Measurements from ENCODE around the gene IQSEC1. TPM values are rescaled to one million over a fixed set of nuclear protein-coding genes. Genes with fewer than 3 reads are reported as not detected.

IQSEC1 gene
- total and polyA plus RNA-seq, 7 experiments from 2014 or later: 21.1 to 163 (median 70.2) TPM

DNA sequence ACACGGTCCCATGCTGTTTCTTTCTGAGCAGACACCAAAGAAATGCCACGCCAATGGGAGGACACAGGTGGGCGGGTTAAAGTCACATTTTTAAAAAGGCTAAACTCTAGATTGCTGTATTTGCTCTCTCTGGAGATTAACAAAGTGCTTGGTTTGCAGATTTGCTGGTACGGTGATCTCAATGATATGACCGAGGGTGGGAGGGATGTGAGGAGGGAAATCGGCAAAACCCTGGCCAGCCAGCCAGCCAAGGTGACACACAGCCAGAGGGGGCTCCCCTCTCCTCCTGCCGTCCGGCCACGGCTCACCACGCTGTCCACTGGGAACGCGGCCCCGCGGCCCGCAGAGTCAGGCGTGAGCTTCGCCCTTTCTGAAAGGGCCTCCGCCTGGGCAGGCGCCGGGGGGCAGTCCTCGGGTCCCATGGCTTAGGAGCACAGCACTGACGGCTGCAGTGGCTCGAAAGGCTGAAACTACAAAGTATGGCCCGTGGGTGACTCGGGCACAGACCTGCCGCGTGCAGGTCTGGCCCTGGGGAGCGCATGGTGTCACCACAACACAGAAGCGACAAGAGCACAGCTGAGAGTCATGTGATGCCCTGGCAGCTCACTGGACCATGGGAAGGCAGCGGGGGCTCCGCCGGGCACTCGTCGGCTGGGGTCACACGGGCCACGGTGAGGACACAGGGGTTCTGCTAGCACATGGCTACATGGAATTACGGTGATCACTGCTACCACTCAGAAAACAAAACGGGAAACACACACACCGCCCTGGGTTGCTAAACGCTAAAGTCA lies 174.1 kb downstream of the IQSEC1 start:
- Mint-ChIP-seq H3K27me3 (no peaks in the 10 kb centered on the region), H3K9me3 (peaks cover 0 to 2% (median 0%) of the 10 kb centered on the region in 11 donors), H3K4me1 (peaks cover 0 to 8% (median 5%) of the 10 kb centered on the region in 7 donors), H3K27ac (peak overlapping the region in 2 of 9 donors; percentile 22 to 31), H3K4me3 (no peak overlapping the region), H3K36me3 (peaks cover 3 to 15% (median 8%) of the 10 kb centered on the region in 5 donors)
- Histone ChIP-seq H3K4me1 (ENCODE audit: control insufficient read depth in 2 of 2, insufficient read depth in 2 of 2, low read length in 2 of 2) (no peaks in the 10 kb centered on the region), H3K9me3 (ENCODE audit: control insufficient read depth in 2 of 3, low read length in 3 of 3) (no peaks in the 10 kb centered on the region), H3K27me3 (ENCODE audit: control insufficient read depth in 2 of 2, insufficient read depth in 2 of 2, low read length in 2 of 2) (no peaks in the 10 kb centered on the region), H3K4me3 (ENCODE audit: low read length) (no peak overlapping the region), H3K27ac (ENCODE audit: low read depth, low read length) (no peak overlapping the region), H3K36me3 (ENCODE audit: control insufficient read depth in 2 of 3, insufficient read depth in 3 of 3, low read length in 3 of 3) (peaks cover 0 to 52% (median 5%) of the 10 kb centered on the region in 3 experiments)
- CTCF ChIA-PET: interaction anchor here (0.8 kb wide), 1 partner anchor 12 kb away, joined by 5 read pairs; no protein-coding TSS in a partner anchor
- intact Hi-C loops (cut with micrococcal nuclease): no loop called here
- POLR2A ChIA-PET: interaction anchor here (0.6 to 1.1 kb wide), 2 partner anchors 17 to 82 kb away, joined by 3 read pairs; no protein-coding TSS in a partner anchor
- DNase-seq: no peak
- no peak for ATAC-seq

DNA sequence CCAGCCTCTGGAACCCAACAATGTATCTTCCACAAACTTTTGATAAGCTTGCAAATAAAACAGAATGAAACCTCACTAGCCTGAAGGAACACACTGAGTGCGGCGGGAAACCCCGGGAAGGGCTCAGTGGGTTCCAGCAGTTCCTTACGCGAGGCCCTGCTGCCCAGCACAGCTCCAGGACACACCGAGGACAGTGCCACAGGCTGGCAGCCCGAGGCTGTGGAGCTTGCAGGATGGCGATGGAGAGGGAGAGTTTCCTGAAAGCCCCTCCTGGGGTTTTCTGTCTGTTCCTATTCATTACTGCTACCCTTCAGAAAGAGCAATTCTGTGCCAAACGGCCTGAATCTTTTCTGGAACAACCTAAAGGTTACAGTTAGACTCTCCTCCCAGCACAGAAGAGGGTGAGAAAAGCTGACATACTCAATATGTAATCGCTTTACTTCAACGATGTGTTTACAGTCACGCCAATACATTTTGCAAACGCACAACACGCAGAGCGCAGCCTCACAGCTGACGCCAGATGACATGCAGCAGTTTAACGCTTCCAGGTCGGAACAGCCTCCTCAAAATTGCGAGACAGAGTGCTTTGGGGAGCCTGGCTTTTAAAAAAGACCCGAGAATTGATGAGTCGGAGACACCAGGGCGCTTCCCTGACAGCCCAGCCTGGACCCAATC lies 174.8 kb downstream of the IQSEC1 start:
- no peaks in the 10 kb centered on the region for H3K27me3 Mint-ChIP-seq

DNA sequence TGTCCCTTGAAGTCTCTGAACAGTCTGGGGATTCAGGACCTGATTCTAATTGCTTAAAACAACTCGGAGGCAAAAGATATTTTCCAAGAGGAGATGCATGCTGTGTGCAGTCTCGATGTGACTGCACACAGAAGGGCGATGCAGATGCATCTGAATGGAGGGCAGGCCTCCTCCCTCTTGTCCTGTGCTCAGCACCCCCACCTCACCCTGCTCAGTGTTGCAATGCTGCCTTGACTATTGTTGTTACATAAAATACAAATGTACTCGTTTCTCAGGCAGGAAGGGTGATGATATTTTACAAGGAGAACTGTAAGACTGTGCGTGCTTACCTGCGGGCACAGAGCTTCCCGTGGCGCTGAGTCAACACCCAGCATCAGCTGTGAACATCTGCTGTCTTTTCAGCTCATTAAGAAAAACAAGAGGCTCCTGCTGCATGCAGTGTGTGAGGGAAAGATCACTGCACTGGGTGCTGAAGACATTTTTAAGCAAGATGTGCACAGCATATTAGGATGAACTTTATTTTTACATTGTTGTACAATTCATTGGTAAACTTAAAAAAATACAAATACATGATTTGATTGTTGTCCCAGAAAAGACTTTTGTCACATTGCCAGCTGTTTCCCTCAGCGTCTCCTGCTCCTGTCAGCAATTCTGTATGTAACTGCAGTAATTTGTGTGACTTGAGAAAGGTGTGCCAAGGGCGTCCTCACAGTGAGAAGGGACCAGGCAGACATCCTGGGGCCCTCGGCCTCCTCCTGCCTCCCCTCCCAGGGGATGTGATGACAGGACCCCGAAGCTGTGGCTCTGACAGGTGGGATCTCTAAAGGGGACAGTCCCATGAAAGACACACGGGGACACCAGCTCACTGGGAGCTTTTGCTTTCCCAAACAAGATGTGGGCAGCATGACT lies 175.6 kb downstream of the IQSEC1 start:
- peaks cover 3 to 15% (median 8%) of the 10 kb centered on the region in 5 donors for H3K36me3 Mint-ChIP-seq
- H3K9me3 ChIP-seq (ENCODE audit: control insufficient read depth in 2 of 3, low read length in 3 of 3): no peaks in the 10 kb centered on the region
- no peaks in the 10 kb centered on the region for H3K4me1 ChIP-seq (ENCODE audit: control insufficient read depth in 2 of 2, insufficient read depth in 2 of 2, low read length in 2 of 2)
- no peak overlapping the region for H3K4me3 Mint-ChIP-seq
- ATAC-seq (no peak), DNase-seq (no peak)
- ChIA-PET POLR2A (no interaction called here), CTCF (no interaction called here)
- H3K36me3 ChIP-seq (ENCODE audit: control insufficient read depth in 2 of 3, insufficient read depth in 3 of 3, low read length in 3 of 3): peaks cover 0 to 36% (median 5%) of the 10 kb centered on the region in 3 experiments
- H3K27me3 ChIP-seq (ENCODE audit: control insufficient read depth in 2 of 2, insufficient read depth in 2 of 2, low read length in 2 of 2): no peaks in the 10 kb centered on the region
- peaks cover 0 to 5% (median 0%) of the 10 kb centered on the region in 11 donors for H3K9me3 Mint-ChIP-seq
- H3K4me1 Mint-ChIP-seq: peaks cover 0 to 8% (median 5%) of the 10 kb centered on the region in 7 donors
- no peak overlapping the region for H3K27ac ChIP-seq (ENCODE audit: low read depth, low read length)
- intact Hi-C loops (cut with micrococcal nuclease): no loop called here
- H3K4me3 ChIP-seq (ENCODE audit: low read length): no peak overlapping the region
- no peaks in the 10 kb centered on the region for H3K27me3 Mint-ChIP-seq
- peak overlapping the region in 6 of 9 donors; percentile 26 to 68 (median 56) for H3K27ac Mint-ChIP-seq

More for the DNA sequence above, 174.8 kb downstream of the IQSEC1 start:
- Histone ChIP-seq H3K4me3 (ENCODE audit: low read length) (no peak overlapping the region), H3K36me3 (ENCODE audit: control insufficient read depth in 2 of 3, insufficient read depth in 3 of 3, low read length in 3 of 3) (peaks cover 0 to 44% (median 5%) of the 10 kb centered on the region in 3 experiments), H3K27ac (ENCODE audit: low read depth, low read length) (no peak overlapping the region), H3K4me1 (ENCODE audit: control insufficient read depth in 2 of 2, insufficient read depth in 2 of 2, low read length in 2 of 2) (no peaks in the 10 kb centered on the region), H3K9me3 (ENCODE audit: control insufficient read depth in 2 of 3, low read length in 3 of 3) (no peaks in the 10 kb centered on the region), H3K27me3 (ENCODE audit: control insufficient read depth in 2 of 2, insufficient read depth in 2 of 2, low read length in 2 of 2) (no peaks in the 10 kb centered on the region)
- Mint-ChIP-seq H3K4me3 (no peak overlapping the region), H3K36me3 (peaks cover 3 to 15% (median 8%) of the 10 kb centered on the region in 5 donors), H3K27ac (peak overlapping the region in 3 of 9 donors; percentile 2 to 49 (median 22)), H3K4me1 (peaks cover 0 to 8% (median 5%) of the 10 kb centered on the region in 7 donors), H3K9me3 (peaks cover 0 to 2% (median 0%) of the 10 kb centered on the region in 11 donors)
- CTCF ChIA-PET: no interaction called here
- POLR2A ChIA-PET: no interaction called here
- DNase-seq: no peak
- no peak for ATAC-seq
- intact Hi-C loops (cut with micrococcal nuclease): no loop called here

DNA sequence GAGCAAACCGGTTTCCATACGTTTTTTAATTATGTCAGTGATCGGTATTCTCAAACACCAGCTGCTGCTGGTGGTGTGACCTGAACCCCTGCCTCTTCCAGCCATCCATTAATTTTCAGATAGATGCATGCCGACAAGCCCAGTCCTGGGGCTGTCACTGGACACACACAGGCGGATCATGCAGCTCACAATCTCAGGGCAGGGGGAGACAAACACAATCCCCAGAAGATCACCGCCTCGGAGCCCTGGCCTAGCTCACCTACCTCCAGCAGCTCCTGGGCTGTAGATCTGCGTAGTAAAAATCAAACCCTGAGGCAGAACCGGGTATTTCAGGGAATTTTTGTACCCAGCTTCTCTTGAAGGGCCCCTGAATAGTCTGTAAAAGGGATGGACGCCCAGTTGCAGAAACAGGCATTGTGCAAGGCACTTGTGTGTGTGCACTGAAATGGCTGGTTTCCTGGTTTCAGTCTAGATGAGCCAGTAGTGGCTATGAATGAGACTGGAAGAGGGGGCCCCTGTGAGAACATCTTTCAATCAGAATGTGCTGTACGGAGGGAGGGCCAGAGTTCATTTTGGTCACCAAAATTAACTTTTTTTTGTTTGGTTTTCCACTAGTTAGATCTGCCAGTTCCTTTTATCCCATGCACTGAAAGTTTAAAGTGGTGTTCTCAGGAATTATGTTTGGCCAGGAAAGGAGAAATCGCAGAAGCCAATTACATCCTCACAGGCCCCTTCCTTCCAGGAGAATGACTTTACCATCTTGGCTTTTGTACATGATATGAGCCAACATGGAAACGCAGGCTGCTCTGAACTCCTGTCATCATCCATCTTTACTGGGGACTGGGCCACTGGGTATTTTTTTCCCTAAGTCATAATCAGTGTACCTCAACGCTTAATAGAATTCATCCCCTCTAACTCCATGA lies 176.9 kb downstream of the IQSEC1 start:
- peaks cover 0 to 5% (median 0%) of the 10 kb centered on the region in 11 donors for H3K9me3 Mint-ChIP-seq
- DNase-seq: no peak
- ATAC-seq: peak; percentile 25
- Histone ChIP-seq H3K36me3 (ENCODE audit: control insufficient read depth in 2 of 3, insufficient read depth in 3 of 3, low read length in 3 of 3) (peaks cover 0 to 23% (median 5%) of the 10 kb centered on the region in 3 experiments), H3K4me3 (ENCODE audit: low read length) (no peak overlapping the region), H3K4me1 (ENCODE audit: control insufficient read depth in 2 of 2, insufficient read depth in 2 of 2, low read length in 2 of 2) (peaks cover 0 to 7% of the 10 kb centered on the region in 2 donors), H3K27me3 (ENCODE audit: control insufficient read depth in 2 of 2, insufficient read depth in 2 of 2, low read length in 2 of 2) (no peaks in the 10 kb centered on the region), H3K27ac (ENCODE audit: low read depth, low read length) (no peak overlapping the region), H3K9me3 (ENCODE audit: control insufficient read depth in 2 of 3, low read length in 3 of 3) (no peaks in the 10 kb centered on the region)
- intact Hi-C loops (cut with micrococcal nuclease): no loop called here
- ChIA-PET CTCF (interaction anchor here (0.7 to 0.9 kb wide), 2 partner anchors 18 to 25 kb away, joined by 3 read pairs; no protein-coding TSS in a partner anchor), POLR2A (no interaction called here)
- no peak overlapping the region for H3K4me3 Mint-ChIP-seq
- H3K27me3 Mint-ChIP-seq: peaks cover 0 to 3% (median 0%) of the 10 kb centered on the region in 5 donors
- H3K4me1 Mint-ChIP-seq: peaks cover 6 to 12% (median 12%) of the 10 kb centered on the region in 7 donors
- H3K27ac Mint-ChIP-seq: peak overlapping the region in 8 of 9 donors; percentile 10 to 90 (median 78)
- H3K36me3 Mint-ChIP-seq: peaks cover 3 to 11% (median 5%) of the 10 kb centered on the region in 5 donors

DNA sequence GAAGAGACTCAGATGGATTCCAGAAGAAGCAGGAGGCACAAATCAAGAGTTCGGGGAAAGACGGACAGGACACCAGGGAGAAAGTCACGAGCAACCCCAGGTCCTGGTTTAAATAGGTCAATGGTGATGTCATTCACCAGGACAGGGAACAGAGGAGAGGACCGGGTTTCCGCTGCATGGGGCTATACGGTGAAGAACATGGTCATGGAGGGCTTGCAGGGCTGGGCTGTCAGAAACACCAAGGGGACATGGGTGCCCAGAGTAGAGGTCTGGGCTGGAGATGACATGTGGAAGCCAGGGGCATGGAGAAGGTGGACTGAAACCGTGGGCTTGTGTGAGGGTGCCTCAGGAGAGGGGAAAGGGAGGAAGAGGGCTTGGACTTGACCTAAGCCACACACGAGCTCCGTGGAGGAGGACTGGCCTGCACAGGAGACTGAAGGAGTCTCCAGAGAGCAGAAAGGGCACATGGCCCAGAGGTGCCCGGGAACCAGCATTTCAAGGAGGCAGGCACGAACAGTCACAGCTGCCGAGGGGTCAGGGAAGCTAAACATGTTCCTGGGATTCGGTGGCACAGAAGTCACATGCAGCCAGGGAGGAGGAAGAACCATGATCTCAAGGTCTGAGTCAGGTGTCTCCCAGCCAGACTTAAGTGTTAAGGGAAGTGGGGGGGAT lies 177.7 kb downstream of the IQSEC1 start:
- no peaks in the 10 kb centered on the region for H3K9me3 ChIP-seq (ENCODE audit: control insufficient read depth in 2 of 3, low read length in 3 of 3)
- H3K4me1 ChIP-seq (ENCODE audit: control insufficient read depth in 2 of 2, insufficient read depth in 2 of 2, low read length in 2 of 2): peaks cover 0 to 7% of the 10 kb centered on the region in 2 donors
- Mint-ChIP-seq H3K27me3 (peaks cover 0 to 9% (median 2%) of the 10 kb centered on the region in 5 donors), H3K36me3 (peaks cover 1 to 8% (median 3%) of the 10 kb centered on the region in 5 donors), H3K4me1 (peaks cover 6 to 13% (median 12%) of the 10 kb centered on the region in 7 donors), H3K27ac (peak overlapping the region in 8 of 9 donors; percentile 55 to 90 (median 78)), H3K4me3 (peak overlapping the region in 2 of 10 donors; percentile 13 to 25), H3K9me3 (peaks cover 0 to 5% (median 0%) of the 10 kb centered on the region in 11 donors)
- CTCF ChIA-PET: interaction anchor here (0.7 to 0.9 kb wide), 2 partner anchors 17 to 24 kb away, joined by 3 read pairs; no protein-coding TSS in a partner anchor
- H3K27me3 ChIP-seq (ENCODE audit: control insufficient read depth in 2 of 2, insufficient read depth in 2 of 2, low read length in 2 of 2): no peaks in the 10 kb centered on the region
- POLR2A ChIA-PET: interaction anchor here (0.6 kb wide), 1 partner anchor 63 kb away, joined by 3 read pairs; no protein-coding TSS in a partner anchor
- intact Hi-C loops (cut with micrococcal nuclease): no loop called here
- no peak overlapping the region for H3K4me3 ChIP-seq (ENCODE audit: low read length)
- DNase-seq (no peak), ATAC-seq (peak; percentile 19)
- peaks cover 0 to 15% (median 2%) of the 10 kb centered on the region in 3 experiments for H3K36me3 ChIP-seq (ENCODE audit: control insufficient read depth in 2 of 3, insufficient read depth in 3 of 3, low read length in 3 of 3)
- no peak overlapping the region for H3K27ac ChIP-seq (ENCODE audit: low read depth, low read length)

Data from naive thymus-derived CD4-positive, alpha-beta T cell (primary cell).